ENCODE measurements around the gene TXNRD1. TPM values are rescaled to one million over a fixed set of nuclear protein-coding genes. Genes with fewer than 3 reads are reported as not detected.

TXNRD1 gene
- total RNA-seq, 4 donors from 2014 or later = 111 to 140 (median 128) TPM

GRCh38 chr12:104248444-104248843 is 32.9 kb downstream of the TXNRD1 start:
- no peak for DNase-seq (ENCODE audit: low spot score in 2 of 2)
- WGBS, 2 donors = 94 to 96% methylated on average over 8 of the region's 8 CpGs
- no peaks in the 10 kb centered on the region for H3K36me3 ChIP-seq

DNA sequence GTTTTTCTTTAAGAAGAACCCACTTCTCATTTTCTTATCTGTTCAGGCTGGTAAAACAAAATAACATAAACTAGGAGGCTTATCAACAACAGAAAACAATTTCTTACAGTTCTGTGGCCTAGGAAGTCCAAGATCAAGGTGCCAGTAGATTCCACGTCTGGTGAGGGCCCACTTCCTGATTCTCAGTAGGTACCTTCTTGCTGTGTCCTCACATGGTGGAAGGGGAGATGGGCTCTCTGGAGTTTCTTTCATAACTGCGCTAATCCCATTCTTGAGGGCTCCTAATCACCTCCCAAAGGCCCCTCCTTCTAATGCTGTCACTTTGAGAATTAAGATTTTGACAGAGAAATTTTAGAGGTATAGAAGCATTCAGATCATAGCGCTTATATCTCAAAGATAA is 33.4 kb downstream of the TXNRD1 start:
- H3K27me3 ChIP-seq = no peaks in the 10 kb centered on the region
- no peaks in the 10 kb centered on the region for H3K9me3 ChIP-seq
- no peak overlapping the region for H3K27ac ChIP-seq
- 75 to 93% methylated on average over 3 of the region's 3 CpGs for WGBS, 2 donors
- no peaks in the 10 kb centered on the region for H3K36me3 ChIP-seq
- no peaks in the 10 kb centered on the region for H3K4me1 ChIP-seq
- DNase-seq (ENCODE audit: low spot score in 2 of 2) = no peak
- TF ChIP-seq CTCF (IDR thresholded peaks at IDR 0.05) (no peak), POLR2A (IDR thresholded peaks at IDR 0.05) (no peak), EP300 (IDR thresholded peaks at IDR 0.05) (no peak)
- no peak overlapping the region for H3K4me3 ChIP-seq

More at GRCh38 chr12:104248444-104248843, 32.9 kb downstream of the TXNRD1 start:
- no peak for TF ChIP-seq EP300 (IDR thresholded peaks at IDR 0.05)
- no peak for TF ChIP-seq CTCF (IDR thresholded peaks at IDR 0.05)
- no peak for TF ChIP-seq POLR2A (IDR thresholded peaks at IDR 0.05)
- no peaks in the 10 kb centered on the region for H3K9me3 ChIP-seq
- H3K4me1 ChIP-seq = no peaks in the 10 kb centered on the region
- no peaks in the 10 kb centered on the region for H3K27me3 ChIP-seq
- H3K4me3 ChIP-seq = no peak overlapping the region
- no peak overlapping the region for H3K27ac ChIP-seq

- no peak overlapping the region for H3K4me3 ChIP-seq
- H3K4me1 ChIP-seq = no peaks in the 10 kb centered on the region
- 87 to 92% methylated on average over 4 of the region's 4 CpGs for WGBS, 2 donors
- no peak for DNase-seq (ENCODE audit: low spot score in 2 of 2)
- no peaks in the 10 kb centered on the region for H3K36me3 ChIP-seq
- H3K9me3 ChIP-seq = no peaks in the 10 kb centered on the region
- no peaks in the 10 kb centered on the region for H3K27me3 ChIP-seq
- no peak overlapping the region for H3K27ac ChIP-seq
- TF ChIP-seq POLR2A (IDR thresholded peaks at IDR 0.05) = no peak
- TF ChIP-seq EP300 (IDR thresholded peaks at IDR 0.05) = no peak
- TF ChIP-seq CTCF (IDR thresholded peaks at IDR 0.05) = no peak
These were observed 34.3 kb downstream of the TXNRD1 start for GRCh38 chr12:104249898-104250297.

DNA sequence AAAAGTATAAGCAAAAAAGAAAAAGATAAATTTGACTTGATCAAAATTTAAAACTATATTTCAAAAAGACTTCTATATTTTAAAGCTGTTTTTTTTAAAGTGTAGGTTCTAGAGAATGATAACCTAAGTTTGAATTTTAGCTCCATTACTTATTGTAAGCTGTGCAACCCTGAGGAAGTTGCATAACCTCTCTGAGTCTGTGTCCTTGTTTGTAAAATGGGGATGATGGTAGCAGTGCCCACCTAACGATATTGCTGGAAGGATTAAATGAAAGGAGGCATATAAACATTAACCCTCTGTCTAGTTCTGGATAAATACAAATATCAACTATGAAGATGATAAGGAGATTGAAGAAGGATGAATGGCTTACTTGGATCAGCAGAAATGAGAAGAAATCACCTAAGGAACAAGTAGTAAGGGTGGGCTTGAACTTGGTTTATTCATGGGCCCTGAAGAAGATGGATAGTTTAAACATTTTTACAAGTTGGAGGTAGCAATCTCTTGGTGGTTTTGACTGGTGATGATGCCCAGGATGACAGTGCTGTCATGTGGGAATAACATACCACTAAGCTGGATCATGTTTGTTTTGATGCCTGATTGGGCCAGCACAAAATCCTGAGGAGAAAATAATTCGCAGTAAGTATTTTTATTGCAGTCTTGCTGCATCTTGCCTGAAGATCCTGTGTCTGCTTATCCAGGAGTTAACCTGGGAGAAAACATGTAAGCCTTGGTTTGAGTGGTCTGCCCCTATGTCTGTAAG is 35.0 kb downstream of the TXNRD1 start:
- TF ChIP-seq CTCF (IDR thresholded peaks at IDR 0.05) (no peak), EP300 (IDR thresholded peaks at IDR 0.05) (no peak), POLR2A (IDR thresholded peaks at IDR 0.05) (no peak)
- H3K27me3 ChIP-seq = no peaks in the 10 kb centered on the region
- no peaks in the 10 kb centered on the region for H3K36me3 ChIP-seq
- DNase-seq (ENCODE audit: low spot score in 2 of 2) = no peak
- H3K4me3 ChIP-seq = no peak overlapping the region
- H3K4me1 ChIP-seq = no peaks in the 10 kb centered on the region
- H3K9me3 ChIP-seq = no peaks in the 10 kb centered on the region
- H3K27ac ChIP-seq = no peak overlapping the region
- 68 to 75% methylated on average over 2 of the region's 2 CpGs for WGBS, 2 donors

- TF ChIP-seq CTCF (IDR thresholded peaks at IDR 0.05) (no peak), POLR2A (IDR thresholded peaks at IDR 0.05) (no peak), EP300 (IDR thresholded peaks at IDR 0.05) (no peak)
- Histone ChIP-seq H3K27me3 (no peaks in the 10 kb centered on the region), H3K4me3 (no peak overlapping the region), H3K27ac (no peak overlapping the region), H3K4me1 (no peaks in the 10 kb centered on the region), H3K9me3 (no peaks in the 10 kb centered on the region), H3K36me3 (no peaks in the 10 kb centered on the region)
- DNase-seq (ENCODE audit: low spot score in 2 of 2) = no peak
These were observed 42.4 kb downstream of the TXNRD1 start for GRCh38 chr12:104257913-104258472.
